Stimulated activated CD8-positive, alpha-beta memory T cell treated with anti-CD3 and anti-CD28 coated beads, Interleukin-12 subunit alpha, Interleukin-12 subunit beta, amount 100 ng/mL, for 1 hour (primary cell): ENCODE results near the gene APBB2.

ENCODE experiments used
- DNase-seq: peaks from one replicate; pipeline ENCODE4 v3.0.0-alpha.2; 2020; ENCODE audit warnings: low read depth

Gene APBB2

GRCh38 chr4:41215969-41216293, 1.6 kb upstream of the APBB2 start:
- no peak for DNase-seq

DNA sequence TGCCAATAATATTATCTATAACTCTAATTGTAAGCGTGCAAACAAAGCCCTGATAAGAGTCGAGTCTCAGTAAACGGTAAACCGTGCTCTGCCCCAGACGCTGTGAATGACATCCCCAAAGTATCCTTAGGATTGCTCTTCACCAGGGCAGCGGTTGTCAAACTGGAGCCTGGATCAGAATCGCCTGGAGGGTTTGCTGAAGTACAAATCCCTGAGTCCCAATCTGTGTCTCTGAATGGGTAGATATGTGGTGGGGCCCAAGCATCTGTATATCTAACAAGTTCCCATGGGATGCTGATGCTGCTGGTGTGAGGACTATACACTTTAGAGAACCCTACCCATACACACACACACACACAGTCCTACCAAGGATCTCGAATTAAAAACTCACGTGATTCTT, 813 bp upstream of the APBB2 start:
- DNase-seq = no peak

DNA sequence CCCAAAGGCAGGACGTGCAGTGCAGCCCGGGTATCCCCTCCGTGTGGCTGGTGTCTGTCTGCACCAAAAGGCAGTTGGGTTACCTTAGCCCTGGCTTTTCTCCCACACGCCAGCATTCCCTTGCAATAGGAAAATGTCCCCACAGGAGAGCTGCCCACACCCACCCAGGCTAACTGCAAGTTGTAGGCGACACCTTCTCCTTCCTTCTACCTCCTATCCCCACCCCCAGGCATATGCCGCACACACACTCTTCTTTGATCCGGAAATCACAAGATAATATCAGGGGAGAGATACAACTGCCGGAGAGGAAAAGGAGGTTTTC, 444 bp upstream of the APBB2 start:
- DNase-seq = no peak

DNA sequence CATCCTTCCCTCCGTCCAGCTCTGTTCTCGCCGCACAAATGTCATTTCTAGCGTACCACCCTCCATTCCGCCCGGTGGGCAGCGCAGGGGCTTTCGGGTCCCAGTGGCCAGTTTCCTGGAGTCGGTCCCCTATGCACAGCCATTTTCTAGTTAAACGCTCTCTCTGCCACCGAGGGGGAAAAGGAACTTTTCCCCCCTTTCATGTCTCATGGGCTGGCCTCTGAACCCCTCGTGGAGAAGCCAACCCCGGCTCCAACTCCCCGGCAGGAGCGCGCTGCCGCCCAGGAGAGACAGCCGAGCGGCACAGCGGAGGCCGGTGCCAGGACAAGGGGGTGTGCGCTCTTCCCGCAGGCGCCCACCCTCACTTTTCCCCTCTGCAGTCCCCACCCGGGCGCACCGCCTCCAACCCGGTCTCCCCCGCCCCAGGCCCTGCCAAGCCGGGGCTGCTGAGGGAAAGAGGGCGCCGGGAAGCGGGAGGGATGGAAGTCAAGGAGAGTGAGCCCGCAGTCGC, 662 bp downstream of the APBB2 start:
- DNase-seq = no peak

GRCh38 chr4:41212616-41213203, 1.6 kb downstream of the APBB2 start:
- no peak for DNase-seq

GRCh38 chr4:41211951-41212615, 2.3 kb downstream of the APBB2 start:
- DNase-seq = no peak

DNA sequence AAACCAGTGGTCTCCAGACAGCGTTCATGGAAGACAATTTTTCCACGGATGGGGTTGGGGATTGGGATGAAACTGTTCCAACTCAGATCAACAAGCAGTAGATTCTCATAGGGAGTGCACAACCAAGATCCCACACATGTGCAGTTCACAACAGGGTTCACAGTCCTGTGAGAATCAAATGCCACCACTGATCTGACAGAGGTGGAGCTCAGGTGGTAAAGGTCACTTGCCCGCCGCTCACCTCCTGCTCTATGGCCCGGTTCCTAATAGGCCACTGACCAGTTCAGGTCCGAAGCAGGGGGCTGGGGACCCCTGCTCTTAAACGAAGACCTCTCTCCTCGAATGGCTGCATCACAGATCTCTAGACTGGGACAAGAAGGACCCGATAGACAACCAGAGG, 4.4 kb downstream of the APBB2 start:
- DNase-seq = no peak

GRCh38 chr4:41209187-41209586, 5.2 kb downstream of the APBB2 start:
- no peak for DNase-seq

- DNase-seq = no peak
These were observed 7.0 kb downstream of the APBB2 start for GRCh38 chr4:41207291-41207831.

DNA sequence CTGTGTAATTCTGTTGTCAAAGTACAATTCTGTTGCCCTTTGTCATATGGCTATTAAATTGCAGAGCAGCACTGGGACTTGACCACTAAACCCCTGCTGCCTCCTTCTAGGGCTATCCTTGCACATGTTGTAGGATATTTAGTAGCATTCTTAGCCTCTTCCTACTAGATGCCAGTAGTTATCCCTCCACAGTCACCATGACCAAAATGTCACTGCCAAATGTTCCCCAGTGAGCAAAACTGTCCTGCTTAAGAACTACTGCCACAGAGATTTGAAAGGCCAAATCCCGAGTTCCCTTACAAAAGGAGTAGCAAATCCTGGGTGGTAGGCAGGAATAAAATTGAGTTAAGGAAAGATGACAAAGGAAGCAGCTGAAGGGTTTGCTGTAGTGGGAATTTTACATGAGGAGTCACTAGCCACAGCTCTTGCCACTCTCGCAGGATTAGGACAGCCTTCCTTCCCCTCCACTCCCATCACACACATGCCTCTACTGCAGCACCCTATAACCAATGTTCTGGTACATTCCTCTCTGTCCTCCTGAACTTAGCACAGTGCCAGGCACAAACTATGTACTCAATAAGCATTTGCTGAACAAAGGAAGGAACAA, 8.4 kb downstream of the APBB2 start:
- DNase-seq = no peak

DNA sequence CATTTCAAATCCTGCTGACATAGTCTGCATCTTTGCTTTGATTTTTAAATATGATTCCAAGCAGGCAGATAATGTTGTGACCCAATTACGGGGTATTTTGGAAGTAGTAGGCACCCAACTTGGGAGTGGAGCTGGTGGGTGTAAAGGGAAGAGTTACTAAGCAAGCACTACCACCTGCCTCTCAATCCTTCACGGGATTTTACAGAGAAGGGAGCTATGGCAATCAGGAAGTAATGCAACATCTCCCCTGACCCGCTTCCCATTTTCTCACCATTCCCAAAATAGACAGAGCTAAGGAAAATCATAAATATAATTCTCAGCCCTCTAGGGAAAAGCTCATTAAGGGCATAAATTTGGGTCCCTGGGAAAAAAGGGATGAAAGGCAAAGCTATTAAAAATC, 9.2 kb downstream of the APBB2 start:
- DNase-seq = no peak

GRCh38 chr4:41204400-41204978, 9.9 kb downstream of the APBB2 start:
- no peak for DNase-seq

DNA sequence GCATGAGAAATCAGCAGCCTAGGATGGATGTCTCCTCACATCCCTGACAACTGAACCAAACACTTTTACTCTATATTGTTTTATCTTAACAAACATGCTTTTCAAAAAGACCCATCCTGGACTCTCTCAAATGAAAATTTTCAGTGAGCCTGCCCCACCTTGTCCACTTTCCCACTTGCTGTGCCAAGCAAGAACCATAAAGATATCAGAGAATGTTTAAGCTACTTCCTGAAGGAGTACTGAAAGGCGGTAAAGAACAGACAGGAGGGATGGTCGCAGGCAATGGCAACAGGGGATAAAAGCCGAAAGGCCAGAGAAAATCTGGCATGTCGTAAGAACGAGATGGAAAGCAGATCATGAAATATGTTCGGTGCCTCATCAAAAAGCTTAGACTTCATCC, 10.5 kb downstream of the APBB2 start:
- DNase-seq = no peak

GRCh38 chr4:41202820-41203568, 11.3 kb downstream of the APBB2 start:
- no peak for DNase-seq

GRCh38 chr4:41202356-41202755, 12.0 kb downstream of the APBB2 start:
- DNase-seq = no peak

DNA sequence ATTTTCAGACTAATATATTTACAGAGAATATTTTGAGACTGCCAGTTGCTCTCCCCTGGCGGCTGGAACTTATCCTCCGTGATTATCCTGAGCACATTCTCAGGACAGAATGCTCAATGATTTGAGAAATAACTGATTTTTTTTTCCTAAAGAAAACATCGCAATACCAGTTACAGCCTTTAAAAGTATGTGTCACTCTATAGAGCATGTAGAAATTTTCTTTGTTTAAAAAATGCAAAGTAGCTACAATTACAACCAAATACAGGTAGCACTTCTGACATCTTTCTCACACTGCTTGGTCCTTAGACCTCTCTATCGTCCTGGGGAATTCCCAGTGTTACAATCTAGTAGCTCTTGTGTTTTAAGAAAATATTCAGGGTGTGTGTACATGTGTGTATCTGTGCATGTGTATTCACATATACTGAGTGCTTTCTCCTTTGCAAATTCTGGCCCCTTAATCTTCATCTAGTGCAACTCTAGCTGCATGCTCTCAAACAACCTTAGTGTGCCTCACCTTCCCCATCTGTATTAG, 13.8 kb downstream of the APBB2 start:
- no peak for DNase-seq

DNA sequence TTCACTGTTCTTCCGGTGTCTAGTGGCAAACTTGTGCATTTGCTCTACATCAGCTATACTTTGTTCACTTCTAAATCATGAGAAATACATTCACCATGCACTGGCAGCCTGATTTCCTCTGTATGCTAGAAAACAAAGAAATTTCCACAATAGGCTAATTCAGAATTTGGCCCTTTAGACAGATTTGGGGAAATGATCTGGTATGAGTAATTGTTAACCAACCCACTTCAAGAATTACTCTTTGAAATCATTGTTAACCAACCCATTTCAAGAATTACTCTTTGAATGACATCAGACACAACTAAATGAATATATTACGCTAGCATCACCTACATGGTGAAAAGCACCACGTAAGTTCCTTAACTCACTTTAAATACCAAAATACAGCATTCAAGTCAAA, 14.6 kb downstream of the APBB2 start:
- DNase-seq = no peak

DNA sequence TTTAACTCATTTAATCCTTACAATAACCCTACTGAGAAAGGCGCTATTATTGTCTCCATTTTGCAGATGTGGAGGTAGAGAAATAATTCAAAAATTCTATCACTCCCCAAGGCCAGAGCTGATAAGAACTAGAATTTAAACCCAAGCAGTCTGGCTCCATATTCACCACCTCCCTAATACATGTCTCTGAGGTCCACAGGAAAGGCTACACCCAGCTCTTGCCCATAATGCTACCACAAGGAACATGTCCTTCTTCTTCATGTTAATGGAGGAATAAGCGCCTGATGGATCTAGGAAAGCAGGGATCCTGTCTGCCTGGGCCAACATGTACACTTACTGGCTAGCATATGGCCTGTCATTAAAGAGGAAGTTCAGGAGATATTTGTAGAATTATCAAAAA, 16.3 kb downstream of the APBB2 start:
- no peak for DNase-seq

GRCh38 chr4:41197495-41197894, 16.8 kb downstream of the APBB2 start:
- no peak for DNase-seq

DNA sequence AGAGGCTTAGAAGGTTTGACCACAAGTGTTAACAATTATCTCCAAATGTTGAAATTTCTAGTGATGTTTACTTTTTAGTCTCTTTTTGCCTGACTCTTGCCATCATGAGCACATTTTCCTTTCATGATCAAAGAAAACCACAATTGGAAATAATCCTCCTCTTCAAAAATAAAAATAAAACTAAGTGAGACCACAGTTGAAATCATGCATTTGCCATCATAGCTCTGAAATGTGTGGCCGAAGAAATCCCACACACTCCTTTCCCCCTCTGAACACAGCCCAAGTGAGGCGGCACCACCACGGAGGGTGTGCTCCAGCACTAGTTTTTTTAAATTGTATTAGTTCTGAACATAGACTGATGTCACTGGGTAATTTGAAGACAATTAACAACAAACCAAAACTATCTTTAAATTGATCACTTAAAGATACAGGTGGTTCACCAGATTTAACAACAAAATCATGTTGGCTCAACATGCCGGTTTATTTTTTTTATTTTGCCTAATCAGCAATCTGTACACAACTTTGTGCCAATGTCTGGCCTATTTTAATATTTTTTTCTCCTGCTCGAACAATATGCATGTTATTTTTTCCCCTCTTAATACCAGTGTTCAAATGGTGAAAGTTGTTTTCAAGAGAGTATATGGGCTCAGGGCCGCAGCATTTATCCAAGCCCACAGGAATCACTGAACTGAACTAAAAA, 17.6 kb downstream of the APBB2 start:
- DNase-seq = no peak

DNA sequence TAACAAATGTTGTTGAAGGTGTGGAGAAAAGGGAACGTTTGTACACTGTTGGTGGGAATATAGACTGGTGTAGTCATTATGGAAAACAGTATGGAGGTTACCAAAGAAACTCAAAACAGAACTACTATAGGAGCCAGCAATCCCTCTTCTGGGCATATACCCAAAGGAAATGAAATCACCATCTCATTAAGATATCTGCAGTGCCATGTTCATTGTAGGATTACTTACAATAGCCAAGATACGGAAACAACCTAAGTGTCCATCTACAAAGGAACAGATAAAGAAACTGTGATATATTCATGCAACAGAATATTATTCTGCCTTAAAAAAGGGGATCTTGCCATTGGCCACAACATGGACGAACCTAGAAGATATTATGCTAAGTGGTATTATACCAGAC, 22.2 kb downstream of the APBB2 start:
- no peak for DNase-seq

DNA sequence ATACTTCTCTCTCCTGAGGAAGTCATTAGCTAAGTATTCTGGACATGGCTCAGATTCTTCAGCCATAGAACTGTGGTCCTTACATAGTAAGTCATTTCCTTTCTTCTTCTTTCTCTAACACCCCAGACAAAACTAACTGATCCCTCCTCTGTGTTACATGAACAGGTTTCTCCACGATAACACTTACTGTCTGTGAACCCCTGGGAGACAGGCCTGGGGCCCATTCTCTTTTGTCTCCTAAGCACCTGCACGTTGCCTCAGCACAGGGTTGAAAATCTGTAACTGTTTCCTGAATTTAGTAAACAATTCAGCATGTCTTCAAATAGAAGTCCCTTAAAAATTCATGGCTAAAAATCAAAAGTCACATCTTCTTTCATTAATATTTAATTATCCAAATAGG, 24.7 kb downstream of the APBB2 start:
- no peak for DNase-seq
